ENCODE measurements around the gene DBN1.

DNA sequence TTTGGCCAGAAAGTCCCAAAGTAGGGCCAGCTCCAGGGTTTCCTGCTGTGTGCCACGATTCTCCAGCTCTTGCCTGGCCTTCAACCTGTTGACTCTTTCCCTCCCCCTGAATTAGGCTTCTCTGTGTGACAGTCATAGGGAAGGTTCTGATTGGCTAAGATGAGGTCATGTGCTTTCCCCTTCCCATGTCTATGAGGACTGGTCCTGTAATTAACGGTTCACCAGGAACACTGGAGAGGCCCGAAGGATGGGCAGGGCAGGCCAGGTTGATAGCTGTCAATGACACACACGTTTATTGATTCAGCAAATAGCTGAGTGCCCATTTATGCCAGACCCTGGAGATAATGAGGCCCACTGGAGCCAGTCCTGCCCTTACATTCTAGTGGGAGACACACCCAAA, 35.8 kb downstream of the DBN1 start:
- TF ChIP-seq, protein P1, sequence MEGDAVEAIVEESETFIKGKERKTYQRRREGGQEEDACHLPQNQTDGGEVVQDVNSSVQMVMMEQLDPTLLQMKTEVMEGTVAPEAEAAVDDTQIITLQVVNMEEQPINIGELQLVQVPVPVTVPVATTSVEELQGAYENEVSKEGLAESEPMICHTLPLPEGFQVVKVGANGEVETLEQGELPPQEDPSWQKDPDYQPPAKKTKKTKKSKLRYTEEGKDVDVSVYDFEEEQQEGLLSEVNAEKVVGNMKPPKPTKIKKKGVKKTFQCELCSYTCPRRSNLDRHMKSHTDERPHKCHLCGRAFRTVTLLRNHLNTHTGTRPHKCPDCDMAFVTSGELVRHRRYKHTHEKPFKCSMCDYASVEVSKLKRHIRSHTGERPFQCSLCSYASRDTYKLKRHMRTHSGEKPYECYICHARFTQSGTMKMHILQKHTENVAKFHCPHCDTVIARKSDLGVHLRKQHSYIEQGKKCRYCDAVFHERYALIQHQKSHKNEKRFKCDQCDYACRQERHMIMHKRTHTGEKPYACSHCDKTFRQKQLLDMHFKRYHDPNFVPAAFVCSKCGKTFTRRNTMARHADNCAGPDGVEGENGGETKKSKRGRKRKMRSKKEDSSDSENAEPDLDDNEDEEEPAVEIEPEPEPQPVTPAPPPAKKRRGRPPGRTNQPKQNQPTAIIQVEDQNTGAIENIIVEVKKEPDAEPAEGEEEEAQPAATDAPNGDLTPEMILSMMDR (IDR thresholded peaks at IDR 0.05), result no peak
- TF ChIP-seq POLR2AphosphoS5 (IDR thresholded peaks at IDR 0.05), result no peak
- no peak for TF ChIP-seq POLR2A (IDR thresholded peaks at IDR 0.05)
